Activated CD8-positive, alpha-beta memory T cell treated with anti-CD3 and anti-CD28 coated beads, Interleukin-2, amount 50 U/mL, for 1 hour (primary cell): Measurements from ENCODE around the gene ALDH1A1.

ENCODE experiments used
- DNase-seq: peaks from one replicate; pipeline ENCODE4 v3.0.0-alpha.2; 2020; ENCODE audit errors: extremely low read depth

ALDH1A1 gene

DNA sequence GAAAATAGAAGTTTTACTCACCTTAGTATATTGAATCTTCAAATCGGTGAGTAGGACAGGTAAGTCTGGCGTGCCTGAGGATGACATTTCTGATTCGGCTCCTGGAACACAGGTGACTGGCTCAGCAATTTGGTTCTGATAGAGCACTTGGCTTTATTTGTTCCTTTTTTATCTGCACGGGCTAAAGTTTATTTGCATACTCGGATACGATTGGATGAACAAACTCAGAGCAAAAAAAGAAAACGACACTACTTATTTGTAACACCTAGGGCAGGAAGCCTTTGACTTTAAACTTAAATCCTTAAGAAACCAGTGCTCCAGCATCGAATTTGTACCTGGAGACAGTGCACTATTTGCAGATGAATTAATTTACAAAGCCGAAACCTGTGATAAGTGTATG lies at the start of gene ALDH1A1:
ALDH1A1 (minus strand) TSS at position 140 of the 400 bp plus-strand sequence; CDS start at position 87, 53 bp downstream.
- DNase-seq, result no peak

DNA sequence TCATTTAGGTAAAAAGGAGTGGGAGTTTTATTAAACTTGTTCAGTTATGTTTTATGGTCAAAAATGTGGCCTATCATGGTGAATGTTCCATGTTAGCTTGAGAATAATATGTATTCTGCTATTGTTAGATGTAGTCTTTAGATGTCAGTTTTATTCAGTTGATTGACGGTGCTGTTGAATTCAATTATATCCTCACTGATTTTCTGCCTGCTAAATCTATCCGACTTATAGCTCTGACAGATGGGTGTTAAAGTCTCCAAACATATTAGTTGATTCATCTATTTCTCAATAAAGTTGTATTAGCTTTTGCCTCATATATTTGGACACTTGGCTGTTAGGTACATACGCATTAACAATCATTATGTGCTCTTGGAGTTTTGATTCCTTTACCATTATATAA lies 49.0 kb upstream of the ALDH1A1 start:
- no peak for DNase-seq

DNA sequence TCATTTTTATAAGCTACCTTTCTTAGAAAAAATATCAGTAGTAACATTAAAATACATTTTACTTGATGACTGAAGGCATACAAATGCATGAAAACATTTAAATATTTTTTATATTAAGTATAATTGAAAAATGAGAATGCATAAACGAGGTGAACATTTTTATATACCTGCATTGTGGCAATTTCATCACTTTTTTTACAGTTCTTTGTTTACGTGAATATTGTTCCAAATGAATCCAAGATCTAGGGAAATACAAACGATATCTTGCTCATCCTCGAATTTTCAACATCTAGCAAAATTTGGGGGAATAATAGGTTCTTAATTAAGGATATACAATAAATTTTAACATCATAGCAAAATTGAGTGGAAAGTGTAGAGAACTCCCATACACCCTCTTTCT lies 45.5 kb upstream of the ALDH1A1 start:
- DNase-seq, result no peak

DNA sequence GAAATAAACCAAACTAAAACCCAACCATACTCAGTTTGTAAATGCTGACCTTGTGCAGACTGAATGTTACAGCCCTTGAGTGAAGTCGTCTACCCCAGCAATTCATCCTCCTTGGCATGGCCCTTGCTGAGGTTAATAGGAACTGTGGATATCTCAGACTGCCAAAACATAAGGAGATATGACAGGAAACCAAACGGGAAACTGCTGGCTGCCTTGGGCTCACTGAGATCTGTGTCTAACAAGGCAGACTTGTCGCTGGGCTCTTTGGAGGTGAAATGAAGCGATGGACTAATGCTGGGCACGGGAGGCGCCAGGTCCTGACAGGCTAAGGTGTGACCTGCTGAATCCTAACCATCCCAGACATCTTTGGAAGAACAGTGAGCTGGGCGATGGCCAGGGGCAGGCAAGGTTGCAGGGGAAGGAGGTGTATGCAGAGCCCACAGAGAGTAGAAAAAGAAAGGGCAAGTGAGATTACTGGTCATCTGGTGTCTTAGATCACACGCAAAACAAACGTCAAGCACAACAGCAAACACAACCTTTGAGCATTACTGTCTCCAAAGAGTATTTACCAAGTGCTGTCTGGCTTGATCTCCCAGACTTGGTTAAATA lies 44.6 kb upstream of the ALDH1A1 start:
- DNase-seq, result no peak

DNA sequence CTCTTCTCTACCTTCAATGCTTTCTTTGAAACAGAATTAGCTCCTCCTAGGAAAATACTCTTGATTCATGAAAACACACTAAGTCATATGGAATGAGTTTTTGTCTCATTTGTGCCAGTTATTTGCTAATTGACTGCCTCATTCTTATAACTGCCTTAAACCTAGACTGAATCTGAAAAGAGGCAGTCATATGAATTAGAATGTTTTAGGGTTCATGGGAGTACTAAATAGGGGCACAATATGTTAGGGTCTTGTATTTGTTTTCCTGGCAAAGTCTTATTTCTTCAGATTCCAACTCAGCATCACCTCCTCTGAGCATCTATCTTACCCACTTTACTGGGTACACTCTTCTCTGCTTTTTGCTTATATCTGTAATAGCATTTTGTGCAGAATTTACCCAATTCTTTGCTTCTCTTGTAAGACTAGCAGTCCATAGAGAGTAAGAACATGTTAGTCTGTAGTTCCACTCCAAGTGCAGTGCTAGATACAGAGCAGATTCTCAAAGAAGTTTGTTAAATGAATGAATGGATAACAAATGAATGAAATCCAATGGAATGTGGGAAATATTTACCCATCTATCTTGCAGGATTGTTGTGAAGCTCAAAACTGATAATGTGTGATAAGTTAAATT lies 43.9 kb upstream of the ALDH1A1 start:
- no peak for DNase-seq

DNA sequence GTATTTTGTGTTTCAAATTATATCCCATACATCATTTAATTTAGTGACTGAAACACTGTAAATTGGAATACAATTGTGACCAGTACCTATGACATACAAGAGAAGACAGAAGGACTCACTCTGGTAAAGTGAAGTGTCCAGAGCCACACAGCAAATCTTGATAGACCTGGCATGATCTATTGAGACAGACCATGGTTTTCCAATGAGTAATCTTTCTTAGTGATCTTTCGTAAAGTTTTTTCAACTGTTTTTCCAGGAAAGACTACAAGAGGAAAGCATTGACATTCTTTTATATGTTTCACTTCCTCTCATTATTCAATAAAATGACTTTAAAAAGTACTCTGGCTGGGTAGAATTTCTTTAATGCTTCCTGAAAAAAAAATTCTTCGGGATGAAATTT lies 43.3 kb upstream of the ALDH1A1 start:
- DNase-seq, result no peak

DNA sequence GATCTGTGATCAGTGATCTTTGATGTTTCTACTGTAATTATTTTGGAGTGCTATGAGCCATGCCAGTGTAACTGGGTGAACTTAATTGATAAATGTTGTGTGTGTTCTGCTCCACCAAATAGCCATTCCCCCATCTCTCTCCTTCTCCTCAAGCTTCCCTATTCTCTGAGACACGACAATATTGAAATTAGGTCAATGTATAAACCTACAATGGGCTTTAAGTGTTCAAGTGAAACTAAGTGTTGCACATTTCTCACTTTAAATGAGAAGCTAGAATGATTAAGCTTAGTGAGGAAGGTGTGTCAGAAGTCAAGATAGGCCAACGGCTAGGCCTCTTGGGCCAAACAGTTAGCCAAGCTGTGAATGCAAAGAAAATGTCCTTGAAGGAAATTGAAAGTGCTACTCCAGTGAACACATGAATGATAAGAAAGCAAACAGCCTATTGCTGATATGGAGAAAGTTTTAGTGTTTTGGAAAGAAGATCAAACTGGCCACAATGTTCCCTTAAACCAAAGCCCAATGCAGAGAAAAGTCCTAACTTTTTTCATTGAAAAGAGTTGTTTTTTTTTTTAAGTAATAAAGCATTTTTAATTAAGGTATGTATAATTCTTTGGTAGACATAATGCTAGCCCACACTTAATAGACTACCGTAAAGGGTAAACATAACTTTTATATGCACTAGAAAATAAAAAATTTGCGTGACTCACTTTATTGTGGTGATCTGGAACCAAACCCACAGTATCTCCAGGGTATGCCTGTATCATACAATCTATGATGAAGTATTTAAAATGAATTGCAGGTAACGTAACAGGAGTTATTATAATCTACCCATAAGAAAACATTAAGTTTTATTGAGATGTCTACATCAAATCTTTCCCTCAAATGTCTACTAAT lies 42.5 kb upstream of the ALDH1A1 start:
- no peak for DNase-seq

DNA sequence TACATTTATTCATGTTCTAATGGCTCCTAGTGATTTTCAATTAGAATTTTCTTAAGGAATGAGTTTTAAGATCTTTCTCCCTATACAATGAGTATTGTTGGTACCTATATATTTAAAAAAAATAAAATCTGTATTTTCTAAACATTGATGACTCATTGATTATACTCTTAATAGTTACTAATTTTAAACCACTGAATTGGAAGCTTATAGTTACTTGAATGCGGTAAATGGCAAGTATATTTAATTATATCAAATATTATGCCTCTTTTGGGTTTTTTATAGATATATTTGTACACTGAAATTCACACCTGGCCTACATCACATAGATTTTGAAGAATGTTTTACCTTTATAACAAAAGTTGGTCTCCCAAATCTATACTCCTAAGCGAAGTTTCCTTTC lies 38.9 kb upstream of the ALDH1A1 start:
- DNase-seq, result no peak

DNA sequence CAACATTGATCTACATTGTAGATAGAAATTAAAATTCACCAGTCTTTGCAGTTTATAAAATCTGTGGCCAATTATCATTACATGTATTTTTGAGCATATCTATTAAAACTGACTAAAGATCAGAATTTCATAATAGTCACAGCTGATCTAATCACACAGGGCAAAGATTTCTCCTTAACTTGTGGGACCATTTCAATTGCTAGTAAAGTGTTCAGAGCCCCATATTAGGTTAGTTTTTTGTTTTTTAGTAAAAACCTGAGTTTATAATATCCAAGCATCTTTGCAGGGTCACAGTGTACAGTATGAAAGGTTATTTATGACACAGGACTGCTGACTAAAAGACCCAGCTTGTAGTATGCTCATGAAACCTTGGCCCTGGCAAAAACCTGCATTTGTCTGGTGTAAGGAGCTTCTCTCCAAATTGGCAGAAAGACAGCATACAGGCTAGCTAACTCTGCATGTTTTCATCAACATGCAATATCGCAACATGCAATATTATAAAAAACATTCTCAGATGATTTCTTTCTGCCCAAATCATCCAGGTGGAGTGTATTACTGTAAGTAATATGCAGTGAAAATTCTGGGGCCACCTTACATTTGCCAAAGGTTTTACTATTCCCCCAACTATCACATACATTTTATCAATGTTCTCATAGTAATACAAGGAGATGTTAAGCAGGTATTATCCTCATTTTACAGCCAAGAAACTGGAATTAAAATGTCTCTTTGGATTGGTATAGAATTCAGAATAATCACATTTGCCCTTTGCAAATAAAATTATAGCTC lies 37.7 kb upstream of the ALDH1A1 start:
- no peak for DNase-seq

DNA sequence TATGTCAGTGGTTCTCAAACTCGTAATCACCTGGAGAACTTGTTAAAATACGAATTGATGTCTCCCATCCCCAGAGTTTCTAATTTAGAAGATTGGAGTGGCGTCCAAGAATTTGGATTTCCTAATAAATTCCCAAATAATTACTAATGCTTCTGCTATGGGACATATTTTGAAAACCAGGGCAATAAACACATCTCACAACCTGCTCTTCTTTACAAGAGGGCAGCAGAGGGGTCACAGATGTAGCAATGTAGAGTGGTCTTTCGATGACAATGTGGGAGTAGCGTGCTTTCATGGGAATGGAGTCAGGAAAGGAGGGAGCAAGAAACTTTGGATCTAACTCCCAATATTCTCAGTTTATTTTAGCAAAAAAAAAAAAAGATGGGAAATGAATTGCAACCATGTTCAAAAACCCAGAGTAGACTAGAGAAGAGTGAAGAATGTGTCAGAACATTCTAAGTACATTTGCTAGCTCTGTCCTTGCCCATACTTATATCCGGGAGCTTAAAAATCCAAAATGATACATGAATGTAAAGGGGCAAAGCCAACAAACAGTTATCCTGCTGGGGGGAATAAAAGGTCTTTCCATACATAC lies 33.8 kb upstream of the ALDH1A1 start:
- no peak for DNase-seq

DNA sequence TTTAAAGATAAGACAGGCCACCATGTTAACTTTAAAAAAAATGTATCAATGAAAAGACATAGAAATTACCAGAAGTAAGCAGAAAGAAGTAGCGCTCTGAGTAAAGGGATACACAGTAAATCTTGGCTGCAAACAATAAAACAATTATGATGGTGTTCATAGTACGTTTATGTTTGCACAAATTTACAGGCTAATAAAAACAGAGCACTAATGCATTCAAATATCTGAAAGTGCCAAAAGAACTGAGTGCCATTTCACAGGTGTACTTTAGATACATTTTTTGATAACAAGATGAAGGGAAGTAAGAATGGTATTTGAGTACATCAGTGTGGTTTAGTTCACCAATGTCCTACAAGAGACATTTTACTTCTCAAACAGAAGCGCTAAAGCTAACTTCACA lies 32.9 kb upstream of the ALDH1A1 start:
- DNase-seq, result no peak

DNA sequence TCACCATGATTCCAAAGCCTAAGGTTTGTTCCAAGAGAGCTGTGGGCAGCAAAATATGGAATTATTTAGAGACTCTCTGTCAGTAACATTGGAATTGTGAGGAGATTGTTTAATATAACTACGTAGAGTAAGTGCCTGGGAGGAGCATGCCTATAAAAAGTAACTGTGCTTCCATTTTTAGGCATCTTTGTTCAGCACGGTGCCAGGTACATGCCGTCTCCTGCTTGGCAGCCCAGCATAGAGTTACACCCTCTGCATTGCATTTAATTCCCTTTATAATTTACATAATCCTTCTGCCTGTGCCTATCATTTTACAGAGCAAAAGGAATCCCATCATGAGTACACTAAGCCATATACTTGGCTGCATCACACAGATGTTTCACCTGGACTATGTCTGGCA lies 32.1 kb upstream of the ALDH1A1 start:
- no peak for DNase-seq

DNA sequence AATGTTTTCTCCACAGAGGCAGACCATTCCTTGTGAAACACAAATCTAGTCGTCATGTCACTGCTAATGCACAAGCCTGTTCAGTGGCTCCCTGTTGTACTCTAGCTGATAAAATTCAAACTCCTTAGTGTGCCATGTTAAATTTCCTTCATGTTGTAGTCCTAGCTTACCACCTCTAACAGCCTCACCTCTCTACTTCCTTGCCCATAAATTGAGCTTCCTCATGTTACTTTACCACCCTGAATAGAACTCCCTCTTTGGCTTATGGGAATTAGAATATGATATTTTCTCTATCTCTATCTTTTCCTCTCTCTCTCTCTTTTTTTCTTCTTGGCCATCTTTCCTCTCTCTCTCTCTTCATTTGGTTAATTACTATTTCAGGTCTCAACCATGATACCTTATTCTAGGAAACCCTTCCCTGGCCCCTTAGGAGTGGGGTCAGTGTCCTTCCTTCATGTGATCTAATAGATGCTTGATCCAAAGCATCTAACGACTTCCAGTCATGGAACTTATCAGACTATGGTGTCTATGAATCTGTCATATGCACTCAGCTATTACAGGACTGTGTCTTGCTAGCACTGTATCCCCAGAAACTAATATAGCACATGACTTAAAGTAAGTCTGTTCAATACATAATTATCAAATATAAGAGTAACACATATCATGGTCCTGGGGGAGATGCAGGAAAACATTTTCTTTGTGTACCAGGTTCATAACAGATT lies 31.5 kb upstream of the ALDH1A1 start:
- DNase-seq, result no peak

DNA sequence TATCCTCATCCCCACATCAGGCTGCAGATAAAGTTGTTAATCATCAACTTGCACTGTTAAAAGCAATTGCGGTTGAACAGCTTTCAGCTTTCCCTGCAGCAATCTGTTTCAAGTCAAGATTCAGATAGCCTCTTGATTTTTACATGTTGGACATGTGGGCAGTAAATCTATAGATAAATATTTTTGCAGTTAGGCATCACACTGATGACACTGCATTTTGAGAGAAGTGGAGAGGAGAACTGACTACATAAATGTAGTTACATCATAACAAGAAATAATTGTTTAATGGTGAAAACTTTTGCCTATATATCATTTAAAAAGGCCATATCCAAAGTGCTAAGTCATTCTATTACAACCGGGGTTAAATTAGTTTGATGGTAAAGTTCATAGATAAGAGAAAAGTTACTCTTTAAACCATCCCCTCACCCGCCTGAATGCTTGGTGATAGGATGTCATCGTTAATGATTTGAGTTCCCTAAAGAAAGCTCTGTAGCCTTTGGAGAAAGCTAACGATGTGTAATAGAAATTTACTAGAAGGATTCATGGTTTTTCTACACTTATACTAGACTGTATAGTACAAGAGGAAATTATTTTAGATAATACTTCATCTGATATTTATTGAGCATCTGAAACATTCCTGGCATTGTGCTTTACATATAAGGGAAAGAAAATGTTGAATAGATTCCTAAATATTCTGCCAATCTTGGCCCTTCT lies 30.8 kb upstream of the ALDH1A1 start:
- no peak for DNase-seq

DNA sequence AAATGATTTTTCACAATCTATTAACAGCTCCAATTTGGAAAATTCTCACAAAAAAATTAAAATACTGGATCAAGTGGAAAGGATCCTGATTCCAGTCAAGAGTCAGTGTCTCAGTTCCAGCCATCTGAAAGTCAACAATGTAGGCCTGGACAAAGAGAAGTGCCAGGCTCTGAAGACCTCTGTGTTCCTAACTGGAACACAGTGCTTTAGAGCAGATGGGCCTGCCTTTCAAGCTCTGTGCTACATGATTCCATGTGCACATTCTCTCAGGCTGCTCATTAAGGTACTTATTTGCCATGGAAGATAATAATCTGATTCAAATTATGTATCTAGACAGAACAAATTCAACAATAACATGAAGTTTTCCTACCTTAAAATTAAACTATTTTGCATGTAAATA lies 30.2 kb upstream of the ALDH1A1 start:
- DNase-seq, result no peak

DNA sequence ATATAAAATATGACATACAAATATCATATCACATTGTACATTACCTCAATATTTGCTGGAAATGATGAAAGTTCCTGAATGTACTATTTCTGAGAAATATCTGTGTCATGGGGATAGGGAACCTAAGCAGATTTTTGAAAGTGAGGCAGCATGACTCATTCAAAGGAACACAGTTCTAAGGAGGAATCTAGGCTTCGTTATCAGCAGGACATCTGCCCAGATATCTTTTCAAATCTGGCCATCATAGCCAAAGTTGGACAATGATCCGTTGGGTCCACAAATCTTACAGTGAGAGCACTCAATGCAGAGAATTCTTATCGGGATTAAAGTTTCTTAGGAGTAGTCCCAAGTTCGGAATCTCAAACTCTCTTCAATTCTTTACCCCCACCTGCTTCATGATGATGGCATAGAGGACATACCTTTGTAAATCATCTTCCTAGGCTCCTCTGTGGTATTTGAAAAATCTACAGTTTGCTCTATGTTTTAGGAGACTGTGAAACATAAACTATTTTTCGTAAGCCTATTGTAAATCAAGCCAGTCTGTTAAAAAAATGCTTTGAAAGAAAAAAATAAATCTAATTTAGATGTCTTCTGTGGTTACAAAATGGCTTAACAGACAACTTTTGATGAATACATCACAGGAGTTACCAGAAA lies 29.4 kb upstream of the ALDH1A1 start:
- DNase-seq, result no peak

DNA sequence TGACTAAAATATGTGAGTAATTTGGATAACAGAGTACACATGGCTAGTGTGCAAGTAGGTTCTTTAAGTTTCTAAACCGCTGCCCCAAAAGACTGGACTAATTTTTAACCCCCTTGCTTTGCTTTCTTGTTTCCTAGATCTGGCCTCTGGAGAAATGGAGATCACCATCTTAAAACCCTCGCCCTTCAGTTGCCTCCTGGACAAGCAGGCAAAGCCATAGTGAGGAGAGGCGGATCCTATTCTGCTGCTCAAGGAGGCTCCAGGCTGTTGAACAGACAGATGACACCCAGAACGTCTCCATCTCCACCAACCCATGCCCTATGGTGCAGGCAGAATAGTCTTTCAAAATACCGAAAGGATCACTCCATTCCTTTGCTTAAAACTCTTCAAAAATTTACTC lies 28.6 kb upstream of the ALDH1A1 start:
- DNase-seq, result no peak

DNA sequence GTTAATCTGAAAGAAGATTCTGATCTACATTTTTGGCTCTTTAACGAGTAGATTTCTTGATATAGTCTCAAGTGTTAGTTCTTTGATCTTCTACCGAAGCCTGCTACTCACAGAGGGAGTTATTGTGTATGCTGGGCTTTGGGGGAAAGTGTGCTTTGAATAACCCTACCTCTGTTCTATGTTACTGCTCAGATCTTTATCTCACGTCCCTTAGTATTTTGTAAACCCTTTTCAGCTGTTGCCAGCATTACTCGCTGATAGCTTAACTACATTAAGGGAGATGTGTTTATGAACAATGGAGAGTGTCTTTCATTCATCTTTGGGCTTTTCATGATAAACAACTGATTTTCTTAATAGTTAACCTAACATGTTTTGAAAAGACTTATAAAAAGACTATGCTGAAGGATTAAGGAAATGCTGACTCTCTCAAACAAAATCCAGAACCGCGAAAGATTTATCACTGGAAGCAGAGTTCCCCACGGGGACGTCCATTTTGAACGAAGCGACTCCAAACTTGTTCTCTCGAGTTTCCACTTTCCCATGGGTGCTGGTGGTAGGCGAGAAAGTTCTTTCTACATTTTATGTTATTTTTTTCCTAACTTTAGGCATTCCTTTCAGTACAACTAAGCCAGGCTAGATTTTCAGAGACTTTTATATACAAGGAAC lies 27.9 kb upstream of the ALDH1A1 start:
- no peak for DNase-seq

DNA sequence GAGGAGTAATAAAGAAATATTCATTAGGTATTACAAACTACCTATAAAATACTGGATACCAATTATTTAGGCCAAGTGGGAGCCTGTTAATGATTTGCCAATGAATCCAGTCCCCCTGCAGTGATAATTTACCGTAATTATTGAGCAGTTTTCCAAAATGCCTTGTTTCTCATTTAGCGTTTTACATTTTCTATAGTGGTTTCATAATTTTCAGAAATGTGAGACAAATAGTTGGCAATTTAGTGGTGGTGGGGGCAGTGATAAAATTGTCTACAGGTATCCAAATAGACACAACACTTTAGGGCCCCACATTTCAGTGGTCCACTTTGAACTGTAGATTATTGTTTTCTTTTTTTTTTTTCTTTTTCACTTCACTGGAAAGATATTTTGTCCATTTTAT lies 27.3 kb upstream of the ALDH1A1 start:
- DNase-seq, result no peak
